ENCODE measurements around the gene SPHK1.

DNA sequence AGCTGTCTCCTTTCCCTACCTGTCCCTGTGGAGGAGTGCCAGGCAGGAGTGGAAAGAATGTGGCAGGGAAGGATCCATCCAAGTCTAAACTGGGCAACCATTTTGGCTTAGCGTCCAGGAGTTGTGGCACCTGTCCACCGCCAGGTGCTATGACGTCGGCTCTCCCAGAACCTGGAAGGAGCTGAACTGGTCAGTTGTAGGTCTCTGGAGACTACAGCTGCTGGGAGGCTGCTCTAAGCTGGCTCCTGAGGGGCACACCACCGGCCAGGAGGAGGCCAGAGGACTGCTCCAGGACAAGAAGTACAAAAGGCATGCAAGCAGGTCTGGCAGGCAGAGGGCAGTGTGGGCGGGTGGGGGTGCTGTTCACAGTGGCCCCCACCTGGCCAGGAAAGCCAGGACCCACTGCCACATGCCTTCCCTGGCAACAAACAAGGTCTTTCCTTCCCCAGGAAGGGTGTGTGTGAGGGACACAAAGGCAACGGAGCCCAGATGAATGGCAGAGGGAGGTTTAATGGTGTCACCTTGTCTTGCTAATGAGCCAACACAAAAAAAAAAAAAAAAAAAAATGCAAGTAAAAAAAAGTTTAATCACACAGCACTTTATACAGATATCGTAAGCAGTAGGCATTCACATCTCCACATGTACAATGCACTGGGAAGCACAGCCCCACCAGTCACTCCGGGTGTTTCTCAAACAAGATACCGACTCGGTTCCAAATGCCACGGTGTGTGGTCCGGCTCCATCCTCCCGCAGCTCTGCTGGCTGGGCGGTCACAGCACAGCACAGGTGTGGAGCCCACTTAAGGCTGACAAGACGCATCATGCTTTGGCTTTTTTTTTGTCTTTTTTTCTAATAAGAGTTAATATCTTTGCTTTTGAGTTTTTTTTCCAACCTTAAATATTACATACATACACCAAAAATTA is 4.8 kb downstream of the SPHK1 start:
- TF ChIP-seq, protein P1, sequence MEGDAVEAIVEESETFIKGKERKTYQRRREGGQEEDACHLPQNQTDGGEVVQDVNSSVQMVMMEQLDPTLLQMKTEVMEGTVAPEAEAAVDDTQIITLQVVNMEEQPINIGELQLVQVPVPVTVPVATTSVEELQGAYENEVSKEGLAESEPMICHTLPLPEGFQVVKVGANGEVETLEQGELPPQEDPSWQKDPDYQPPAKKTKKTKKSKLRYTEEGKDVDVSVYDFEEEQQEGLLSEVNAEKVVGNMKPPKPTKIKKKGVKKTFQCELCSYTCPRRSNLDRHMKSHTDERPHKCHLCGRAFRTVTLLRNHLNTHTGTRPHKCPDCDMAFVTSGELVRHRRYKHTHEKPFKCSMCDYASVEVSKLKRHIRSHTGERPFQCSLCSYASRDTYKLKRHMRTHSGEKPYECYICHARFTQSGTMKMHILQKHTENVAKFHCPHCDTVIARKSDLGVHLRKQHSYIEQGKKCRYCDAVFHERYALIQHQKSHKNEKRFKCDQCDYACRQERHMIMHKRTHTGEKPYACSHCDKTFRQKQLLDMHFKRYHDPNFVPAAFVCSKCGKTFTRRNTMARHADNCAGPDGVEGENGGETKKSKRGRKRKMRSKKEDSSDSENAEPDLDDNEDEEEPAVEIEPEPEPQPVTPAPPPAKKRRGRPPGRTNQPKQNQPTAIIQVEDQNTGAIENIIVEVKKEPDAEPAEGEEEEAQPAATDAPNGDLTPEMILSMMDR (IDR thresholded peaks at IDR 0.05) = no peak
- TF ChIP-seq POLR2A (IDR thresholded peaks at IDR 0.05) = no peak

All from lower leg skin (tissue), 3 donors.